Spleen (tissue), 11 donors: ENCODE measurements around the gene RYR2. TPM values are rescaled to one million over a fixed set of nuclear protein-coding genes. Genes with fewer than 3 reads are reported as not detected.

Experiments used
- DNase-seq: peaks from one replicate; pipeline ENCODE4 v3.0.0-alpha.2; 2020
- H3K27ac ChIP-seq, 8 donors: fragments of 200-600 bp; sonication (generic) in 7 of 8; 1 replicate in 4 of 8; 2 replicates in 4 of 8; pipeline versions ENCODE4 v1.5.0 to v1.8.0; 2016 to 2021; ENCODE audit warnings: inconsistent platforms in 4 of 8, mild to moderate bottlenecking in 4 of 8, moderate library complexity in 1 of 8
- H3K27me3 ChIP-seq, 7 donors: fragments of 200-600 bp; sonication (generic) in 6 of 7; replicated peaks in 1 of 7; 1 replicate in 4 of 7; 2 replicates in 3 of 7; pipeline versions ENCODE4 v1.5.0 to v1.8.0; 2016 to 2021; ENCODE audit warnings: inconsistent platforms in 3 of 7, mild to moderate bottlenecking in 1 of 7
- H3K36me3 ChIP-seq, 6 donors: fragments of 200-600 bp; sonication (generic) in 5 of 6; 1 replicate in 4 of 6; 2 replicates in 2 of 6; pipeline versions ENCODE4 v1.5.0 to v1.8.0; 2016 to 2021; ENCODE audit warnings: inconsistent platforms in 2 of 6
- H3K4me1 ChIP-seq, 6 donors: fragments of 200-600 bp; sonication (generic) in 5 of 6; 1 replicate in 3 of 6; 2 replicates in 3 of 6; pipeline versions ENCODE4 v1.5.0 to v1.8.0; 2016 to 2021; ENCODE audit warnings: inconsistent platforms in 3 of 6
- H3K4me3 ChIP-seq, 8 donors: fragments of 200-600 bp; sonication (generic) in 7 of 8; 1 replicate in 4 of 8; 2 replicates in 4 of 8; pipeline versions ENCODE4 v1.5.0 to v1.8.0; 2016 to 2021; ENCODE audit warnings: inconsistent platforms in 4 of 8, mild to moderate bottlenecking in 4 of 8, moderate library complexity in 2 of 8
- H3K9me3 ChIP-seq, 8 donors: fragments of 200-600 bp; sonication (generic) in 7 of 8; 1 replicate in 4 of 8; 2 replicates in 4 of 8; pipeline versions ENCODE4 v1.5.0 to v1.8.0; 2016 to 2021; ENCODE audit warnings: inconsistent platforms in 4 of 8
- POLR2A ChIP-seq, 3 donors: fragments of 450-650 bp; IDR thresholded peaks; one replicate each; pipeline ENCODE4 v1.5.1; 2017; ENCODE audit warnings: antibody characterized with exemption in 3 of 3, mild to moderate bottlenecking in 1 of 3
- POLR2AphosphoS5 ChIP-seq, 3 donors: sonication (generic); formaldehyde crosslinking; IDR thresholded peaks; one replicate each; pipeline ENCODE4 v1.5.1; 2017; ENCODE audit warnings: antibody characterized with exemption in 3 of 3
- WGBS, 5 donors: extraction: QIAGEN DNeasy Blood & Tissue Kit in 3 of 5; methylation state at CpG; one replicate each; pipeline versions ENCODE4 v1.1.5 to v1.1.7; 2013 to 2018; 5-methylcytosine and 5-hydroxymethylcytosine counted together
- intact Hi-C: fragments of 100-400 bp; cut with DNase I; formaldehyde crosslinking; loops from one replicate; pipeline ENCODE4 v1.15.0; 2023; ENCODE audit warnings: low total_unique reads
- polyA plus RNA-seq, 3 donors: library from polyadenylated mRNA; stranded (reverse); fragments of 200-250 nt; gene quantifications; one replicate each; pipeline ENCODE4 v1.2.1, GENCODE V29; 2013
- total RNA-seq, 7 donors: library from RNA; depleted of rRNA in 3 of 7; stranded (reverse); fragments of >200 nt in 3 of 7; fragmentation: NEBNext Ultra II Directional in 4 of 7; extraction: Animal tissue kit (Norgen Biotek cat#: 25700) in 4 of 7; gene quantifications; one replicate each; pipeline versions ENCODE4 v1.1.0 to v1.2.1, GENCODE V29; 2016 to 2021
- TF ChIP-seq, protein P1 (sequence below), 11 experiments: fragments of 200-600 bp in 7 of 11; fragments of 450-650 bp in 4 of 11; sonication (generic) in 4 of 11; IDR thresholded peaks in 8 of 11; conservative IDR thresholded peaks in 3 of 11; 1 replicate in 7 of 11; 2 replicates in 4 of 11; pipeline versions ENCODE4 v1.4.0 to v1.8.0; 2016 to 2021; ENCODE audit warnings: antibody characterized with exemption in 11 of 11, inconsistent platforms in 4 of 11, mild to moderate bottlenecking in 1 of 11
- donor health status: healthy with polysubstance abuse.
- donor health status: DM: no; HTN: no; CAD: no; lungs with moderate emphysema.
- donor health status: DM: no; HTN: no; CAD: no.
- donor health status: Bipolar disorder and iron deficiency.
- donor health status: healthy.
- donor health status: DM: no; HTN: no; CAD: no.
- donor health status: DM: yes; HTN: yes; CAD: no.

RYR2 gene
- total and polyA plus RNA-seq, 10 donors = 0.12 to 7.1 (median 3.7) TPM

DNA sequence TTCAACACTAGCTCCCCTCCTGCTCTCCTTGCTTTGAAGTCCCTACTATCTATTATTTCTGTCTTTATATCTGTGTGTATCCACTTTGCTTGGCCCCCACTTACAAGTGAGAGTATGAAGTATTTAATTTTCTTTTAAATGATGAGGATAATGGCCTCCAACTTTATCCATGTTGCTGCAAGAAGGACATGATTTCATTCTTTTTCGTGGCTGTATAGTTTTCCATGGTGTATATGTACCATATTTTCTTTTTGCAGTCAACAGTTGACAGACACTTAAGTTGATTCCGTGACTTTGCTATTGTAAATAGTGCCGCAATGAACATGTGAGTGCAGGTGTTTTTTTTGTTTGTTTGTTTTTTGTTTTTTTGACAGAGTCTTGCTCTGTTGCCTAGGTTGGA lies 483.1 kb downstream of the RYR2 start:
- H3K9me3 ChIP-seq = peaks cover 0 to 23% (median 16%) of the 10 kb centered on the region in 8 donors
- 79 to 86% (median 82%) methylated on average over 3 of the region's 3 CpGs for WGBS, 5 donors
- no peak overlapping the region for H3K4me3 ChIP-seq
- H3K4me1 ChIP-seq = no peaks in the 10 kb centered on the region
- H3K27ac ChIP-seq = no peak overlapping the region
- H3K27me3 ChIP-seq = no peaks in the 10 kb centered on the region
- intact Hi-C loops = no loop called here
- no peaks in the 10 kb centered on the region for H3K36me3 ChIP-seq
- DNase-seq = no peak
- TF ChIP-seq POLR2A (IDR thresholded peaks at IDR 0.05) (no peak), POLR2AphosphoS5 (IDR thresholded peaks at IDR 0.05) (no peak)
- TF ChIP-seq, protein P1, sequence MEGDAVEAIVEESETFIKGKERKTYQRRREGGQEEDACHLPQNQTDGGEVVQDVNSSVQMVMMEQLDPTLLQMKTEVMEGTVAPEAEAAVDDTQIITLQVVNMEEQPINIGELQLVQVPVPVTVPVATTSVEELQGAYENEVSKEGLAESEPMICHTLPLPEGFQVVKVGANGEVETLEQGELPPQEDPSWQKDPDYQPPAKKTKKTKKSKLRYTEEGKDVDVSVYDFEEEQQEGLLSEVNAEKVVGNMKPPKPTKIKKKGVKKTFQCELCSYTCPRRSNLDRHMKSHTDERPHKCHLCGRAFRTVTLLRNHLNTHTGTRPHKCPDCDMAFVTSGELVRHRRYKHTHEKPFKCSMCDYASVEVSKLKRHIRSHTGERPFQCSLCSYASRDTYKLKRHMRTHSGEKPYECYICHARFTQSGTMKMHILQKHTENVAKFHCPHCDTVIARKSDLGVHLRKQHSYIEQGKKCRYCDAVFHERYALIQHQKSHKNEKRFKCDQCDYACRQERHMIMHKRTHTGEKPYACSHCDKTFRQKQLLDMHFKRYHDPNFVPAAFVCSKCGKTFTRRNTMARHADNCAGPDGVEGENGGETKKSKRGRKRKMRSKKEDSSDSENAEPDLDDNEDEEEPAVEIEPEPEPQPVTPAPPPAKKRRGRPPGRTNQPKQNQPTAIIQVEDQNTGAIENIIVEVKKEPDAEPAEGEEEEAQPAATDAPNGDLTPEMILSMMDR (IDR thresholded peaks at IDR 0.05 in 8 of 11, conservative IDR thresholded peaks at IDR 0.05 in 3 of 11) = no peak

DNA sequence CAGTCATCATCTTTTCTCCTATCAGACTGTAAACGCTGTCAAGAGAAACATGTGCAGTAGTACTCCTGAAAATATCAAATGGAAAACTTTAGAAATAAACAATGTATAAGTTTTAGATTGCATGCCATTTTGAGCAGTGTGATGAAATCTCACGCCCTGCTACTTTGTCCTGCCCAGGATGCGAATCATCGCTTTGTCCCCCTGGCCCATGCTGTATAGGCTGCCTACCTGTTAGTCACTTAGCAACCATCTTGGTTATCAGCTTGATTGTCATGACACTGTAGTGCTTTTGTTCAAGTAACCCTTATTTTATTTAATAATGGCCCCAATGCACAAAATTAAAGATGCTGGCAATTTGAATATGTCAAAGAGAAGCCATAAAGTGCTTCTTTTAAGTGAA lies 485.8 kb downstream of the RYR2 start:
- DNase-seq = no peak
- no peaks in the 10 kb centered on the region for H3K4me1 ChIP-seq
- no peaks in the 10 kb centered on the region for H3K36me3 ChIP-seq
- 72 to 90% (median 81%) methylated on average over 4 of the region's 4 CpGs for whole genome bisulfite sequencing, 5 donors
- no peaks in the 10 kb centered on the region for H3K27me3 ChIP-seq
- H3K27ac ChIP-seq = no peak overlapping the region
- intact Hi-C loops = no loop called here
- no peak for TF ChIP-seq POLR2A (IDR thresholded peaks at IDR 0.05)
- TF ChIP-seq, protein P1 (IDR thresholded peaks at IDR 0.05 in 8 of 11, conservative IDR thresholded peaks at IDR 0.05 in 3 of 11) = no peak
- no peak for TF ChIP-seq POLR2AphosphoS5 (IDR thresholded peaks at IDR 0.05)
- no peak overlapping the region for H3K4me3 ChIP-seq
- H3K9me3 ChIP-seq = peaks cover 0 to 23% (median 16%) of the 10 kb centered on the region in 8 donors

DNA sequence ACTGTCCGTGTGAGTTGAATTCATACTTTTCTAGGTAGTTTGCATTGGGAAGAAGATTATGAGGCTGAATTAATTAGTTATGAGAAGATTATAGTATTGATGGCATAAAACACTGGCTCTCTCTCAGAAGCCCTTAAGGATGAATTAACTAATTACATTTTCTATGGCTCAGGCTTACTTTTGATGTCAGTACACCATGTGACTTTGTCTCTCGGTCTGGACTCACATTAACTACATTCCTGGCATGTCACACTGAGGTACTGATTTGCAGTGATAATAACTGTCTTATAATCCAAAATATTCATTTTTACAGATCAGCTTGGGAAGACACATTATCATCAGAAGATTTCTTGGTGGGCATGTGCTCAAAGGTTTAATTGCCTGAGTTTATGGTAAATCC lies 486.6 kb downstream of the RYR2 start:
- no peak for DNase-seq
- intact Hi-C loops = no loop called here
- TF ChIP-seq, protein P1 (IDR thresholded peaks at IDR 0.05 in 8 of 11, conservative IDR thresholded peaks at IDR 0.05 in 3 of 11) = no peak
- TF ChIP-seq POLR2AphosphoS5 (IDR thresholded peaks at IDR 0.05) (no peak), POLR2A (IDR thresholded peaks at IDR 0.05) (no peak)
- peaks cover 0 to 18% (median 11%) of the 10 kb centered on the region in 8 donors for H3K9me3 ChIP-seq
- no peak overlapping the region for H3K4me3 ChIP-seq
- H3K4me1 ChIP-seq = no peaks in the 10 kb centered on the region
- H3K27ac ChIP-seq = no peak overlapping the region
- 77 to 91% (median 83%) methylated on average over 2 of the region's 2 CpGs for WGBS, 5 donors
- H3K27me3 ChIP-seq = no peaks in the 10 kb centered on the region
- no peaks in the 10 kb centered on the region for H3K36me3 ChIP-seq

DNA sequence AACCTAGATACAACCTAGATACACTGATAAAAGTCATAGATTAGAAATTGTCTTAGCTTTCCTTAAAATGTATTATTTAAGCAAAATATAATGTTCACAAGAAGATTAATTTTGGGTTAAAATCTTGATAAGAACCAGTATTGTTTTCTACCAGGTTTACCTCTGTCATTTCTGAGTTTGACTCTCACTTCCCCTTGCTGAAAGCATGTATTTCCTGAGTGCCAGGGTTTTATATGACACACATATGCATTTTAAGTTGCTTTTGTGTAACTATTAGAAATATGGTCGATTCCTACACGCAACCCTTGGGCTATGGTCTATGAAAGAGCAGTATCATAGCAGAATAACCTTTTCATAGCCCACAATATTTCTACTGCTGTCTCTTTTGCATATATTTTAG lies 497.1 kb downstream of the RYR2 start:
- H3K27me3 ChIP-seq = no peaks in the 10 kb centered on the region
- intact Hi-C loops = no loop called here
- 79 to 94% (median 91%) methylated on average over 2 of the region's 2 CpGs for WGBS, 5 donors
- H3K27ac ChIP-seq = no peak overlapping the region
- H3K9me3 ChIP-seq = no peaks in the 10 kb centered on the region
- H3K36me3 ChIP-seq = no peaks in the 10 kb centered on the region
- H3K4me3 ChIP-seq = no peak overlapping the region
- DNase-seq = no peak
- no peaks in the 10 kb centered on the region for H3K4me1 ChIP-seq
- TF ChIP-seq POLR2AphosphoS5 (IDR thresholded peaks at IDR 0.05) = no peak
- no peak for TF ChIP-seq POLR2A (IDR thresholded peaks at IDR 0.05)
- TF ChIP-seq, protein P1 (IDR thresholded peaks at IDR 0.05 in 8 of 11, conservative IDR thresholded peaks at IDR 0.05 in 3 of 11) = no peak
